HG03139 (cell line): ENCODE results near the gene DIAPH3.

Experiments
- ATAC-seq: cut with Tn5 transposase; IDR thresholded peaks from one replicate; pipeline ENCODE4 v1.9.1; 2021; ENCODE audit not compliant: unreplicated experiment

The DIAPH3 gene

GRCh38 chr13:59793107-59793506 is 370.6 kb downstream of the DIAPH3 start:
- no peak for ATAC-seq

GRCh38 chr13:59790626-59791025 is 373.1 kb downstream of the DIAPH3 start:
- ATAC-seq: no peak

- no peak for ATAC-seq
Observed at GRCh38 chr13:59789558-59789957, 374.2 kb downstream of the DIAPH3 start.

DNA sequence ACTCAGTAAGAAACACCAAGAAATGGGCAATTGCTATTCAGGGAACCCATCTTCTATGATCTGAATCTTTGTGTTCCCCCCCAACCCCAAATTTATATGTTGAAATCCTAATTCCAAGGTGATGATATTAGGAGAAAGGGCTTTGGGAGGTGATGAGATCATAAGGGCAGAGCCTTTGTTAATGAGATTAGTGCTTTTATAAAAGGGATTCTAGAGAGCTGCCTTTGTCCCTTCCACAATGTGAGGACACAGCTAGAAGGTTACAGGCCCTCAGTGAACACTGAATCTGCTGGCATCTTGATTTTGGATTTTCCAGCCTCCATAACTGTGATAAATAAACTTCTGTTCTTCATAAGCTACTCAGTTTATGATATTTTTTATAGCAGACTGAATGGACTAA is 376.0 kb downstream of the DIAPH3 start:
- no peak for ATAC-seq

DNA sequence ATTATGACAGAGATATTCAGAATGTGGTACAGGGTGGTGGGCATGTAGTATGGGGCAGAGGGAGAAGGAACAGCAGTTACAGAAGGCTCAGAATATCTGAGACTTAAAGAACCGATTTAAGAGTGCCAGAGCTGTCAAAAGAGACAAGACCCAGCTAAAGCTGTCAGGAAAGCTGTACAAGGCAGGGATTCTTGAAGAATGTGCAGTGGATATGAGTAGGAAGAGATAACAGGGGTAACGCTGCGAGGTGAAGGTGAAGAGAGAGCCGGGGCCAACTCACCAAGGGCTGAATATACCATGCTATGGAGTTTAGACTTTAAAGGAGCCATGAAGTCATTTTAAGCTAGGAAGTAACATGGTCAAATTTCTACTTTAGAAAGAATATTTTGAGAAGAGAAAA is 381.0 kb downstream of the DIAPH3 start:
- no peak for ATAC-seq

- no peak for ATAC-seq
Observed at GRCh38 chr13:59780058-59780457, 383.7 kb downstream of the DIAPH3 start.

DNA sequence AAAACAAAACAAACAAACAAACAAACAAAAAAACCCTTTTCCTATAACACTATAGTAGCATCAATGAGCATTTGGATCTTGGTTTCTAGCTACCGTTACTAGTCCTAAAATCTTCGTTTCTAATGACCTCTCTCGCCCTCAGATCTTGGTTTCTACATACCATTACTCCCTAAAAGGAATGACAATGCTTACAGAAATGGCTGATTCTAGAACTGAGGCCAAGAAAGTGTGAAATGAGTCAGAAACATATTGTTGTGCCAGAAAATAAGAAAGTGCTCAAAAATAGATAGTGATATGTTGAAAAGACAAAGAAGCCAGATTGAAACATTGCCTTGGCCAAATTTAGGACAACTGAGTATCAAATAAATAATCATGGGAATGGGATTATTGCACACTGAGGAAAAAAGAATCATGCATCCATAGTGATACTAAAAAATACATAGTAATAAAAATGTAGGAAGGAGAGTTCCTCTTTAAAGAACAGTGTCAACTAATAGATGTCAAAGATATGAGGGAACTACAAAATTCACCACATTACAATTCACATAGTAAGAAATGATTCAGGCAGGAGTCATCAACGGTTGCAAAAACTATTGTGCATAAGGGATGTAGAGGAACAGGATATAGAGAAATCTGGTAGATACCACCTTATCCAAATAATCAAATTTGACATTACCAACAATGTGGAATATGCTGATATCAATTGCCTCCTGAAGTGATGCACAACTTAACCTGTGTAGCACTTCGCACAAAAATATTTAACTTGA is 386.6 kb downstream of the DIAPH3 start:
- no peak for ATAC-seq

- ATAC-seq: no peak
Observed at GRCh38 chr13:59774491-59774971, 389.2 kb downstream of the DIAPH3 start.

- no peak for ATAC-seq
Observed at GRCh38 chr13:59771272-59771671, 392.5 kb downstream of the DIAPH3 start.

DNA sequence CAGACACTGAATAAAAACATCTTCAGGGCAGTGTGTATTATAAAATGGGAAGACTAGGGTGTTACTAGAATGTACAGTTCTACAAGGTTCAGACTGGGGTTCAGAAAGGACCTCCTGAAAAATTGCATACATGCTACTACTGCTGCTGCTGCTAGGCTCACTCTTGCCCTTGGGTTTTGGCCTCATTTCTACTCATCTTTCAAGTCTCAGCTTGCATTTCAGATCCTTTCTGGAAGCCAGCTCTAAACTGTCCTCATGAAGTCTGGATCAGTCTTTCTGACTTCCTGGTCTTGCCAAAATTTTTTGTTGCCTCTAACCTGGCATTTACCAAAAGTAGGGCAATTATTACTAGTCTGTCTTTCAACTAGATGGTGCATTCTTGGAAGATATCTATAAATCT is 393.3 kb downstream of the DIAPH3 start:
- ATAC-seq: no peak

GRCh38 chr13:59766236-59766635 is 397.5 kb downstream of the DIAPH3 start:
- no peak for ATAC-seq

DNA sequence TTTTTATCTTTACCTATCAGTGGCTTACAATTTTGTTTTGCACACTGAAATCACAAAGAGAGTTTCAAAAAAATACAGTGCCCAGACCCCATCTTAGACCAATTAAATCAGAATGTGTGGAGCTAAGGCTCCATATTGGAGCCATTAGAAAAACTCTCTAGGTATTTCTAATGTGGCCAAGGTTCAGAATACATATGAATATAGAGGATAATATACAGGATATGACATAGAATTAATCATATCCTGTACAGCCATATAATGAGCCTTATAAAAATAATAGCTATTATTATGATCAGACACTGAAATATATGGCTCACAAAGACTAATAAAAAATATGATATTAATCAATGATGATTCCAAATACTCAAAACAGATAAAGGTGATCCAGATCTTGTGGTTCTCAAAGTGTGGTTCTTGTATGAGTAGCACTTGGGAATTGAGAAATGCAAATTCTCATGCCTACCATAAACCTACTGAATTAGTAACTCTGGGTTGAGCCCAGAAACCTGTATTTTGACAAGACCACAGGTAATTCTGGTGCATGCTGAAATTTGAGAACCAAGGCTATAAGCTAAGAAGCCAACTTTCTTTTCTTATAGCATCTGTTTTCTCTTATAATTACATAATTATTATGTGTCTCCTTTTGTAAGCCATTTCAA is 408.0 kb downstream of the DIAPH3 start:
- ATAC-seq: no peak

- ATAC-seq: no peak
Observed at GRCh38 chr13:59754411-59754810, 409.3 kb downstream of the DIAPH3 start.

DNA sequence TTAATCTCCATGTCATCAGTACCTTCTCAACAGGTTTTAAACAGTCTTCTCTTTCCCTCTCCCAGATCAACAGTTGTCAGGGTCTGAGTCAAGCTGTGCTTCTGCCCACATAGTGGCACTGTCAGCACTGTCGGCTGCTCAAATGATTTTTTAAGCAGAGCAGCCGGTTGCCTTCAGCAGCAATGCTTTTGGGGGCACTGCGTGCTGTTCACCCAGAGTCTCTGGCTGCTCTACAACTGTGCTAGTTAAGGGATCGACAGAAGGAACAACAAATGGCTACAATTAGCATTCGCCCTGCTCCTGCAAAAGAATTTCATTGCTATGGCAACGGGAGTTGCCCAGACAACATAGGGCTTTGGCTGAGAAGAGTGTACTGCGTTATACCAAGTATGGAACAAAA is 412.9 kb downstream of the DIAPH3 start:
- no peak for ATAC-seq

DNA sequence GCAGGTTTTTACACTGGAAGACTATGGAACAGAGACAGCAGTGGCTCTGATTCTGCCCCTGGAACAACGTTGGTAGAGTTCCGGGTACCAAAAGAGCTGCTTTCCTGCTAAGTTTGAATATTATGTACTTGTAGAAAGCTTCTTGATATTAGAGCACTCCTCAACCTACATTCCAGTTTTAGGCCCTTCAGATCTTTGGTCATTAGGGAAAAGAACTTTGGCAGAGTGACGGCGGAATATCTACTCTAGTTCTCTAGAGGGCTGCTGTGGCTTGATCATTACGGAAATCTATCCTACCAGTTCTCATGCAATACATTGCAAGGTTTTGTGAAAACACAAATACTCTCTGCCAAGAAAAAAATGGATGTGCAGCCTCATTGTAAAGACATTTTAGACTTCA is 415.7 kb downstream of the DIAPH3 start:
- no peak for ATAC-seq

DNA sequence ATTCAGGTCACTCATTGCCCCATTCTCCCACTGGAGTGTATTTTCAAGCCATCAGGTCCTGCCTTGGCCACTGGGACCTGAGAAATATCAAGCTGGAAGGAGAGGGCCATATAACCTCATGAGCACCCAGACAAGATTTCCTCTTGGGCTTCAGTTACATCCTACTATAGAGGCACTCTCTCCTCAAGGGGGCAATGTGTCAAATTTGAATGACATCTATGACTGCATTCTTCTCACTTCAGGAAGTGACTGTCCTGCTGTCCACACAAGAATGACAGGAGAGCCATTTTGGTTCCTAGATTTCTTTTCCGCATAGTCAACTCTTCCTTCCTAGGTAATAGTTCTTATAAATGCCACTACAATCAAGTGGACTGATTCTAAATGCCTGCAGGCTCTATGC is 416.2 kb downstream of the DIAPH3 start:
- no peak for ATAC-seq

DNA sequence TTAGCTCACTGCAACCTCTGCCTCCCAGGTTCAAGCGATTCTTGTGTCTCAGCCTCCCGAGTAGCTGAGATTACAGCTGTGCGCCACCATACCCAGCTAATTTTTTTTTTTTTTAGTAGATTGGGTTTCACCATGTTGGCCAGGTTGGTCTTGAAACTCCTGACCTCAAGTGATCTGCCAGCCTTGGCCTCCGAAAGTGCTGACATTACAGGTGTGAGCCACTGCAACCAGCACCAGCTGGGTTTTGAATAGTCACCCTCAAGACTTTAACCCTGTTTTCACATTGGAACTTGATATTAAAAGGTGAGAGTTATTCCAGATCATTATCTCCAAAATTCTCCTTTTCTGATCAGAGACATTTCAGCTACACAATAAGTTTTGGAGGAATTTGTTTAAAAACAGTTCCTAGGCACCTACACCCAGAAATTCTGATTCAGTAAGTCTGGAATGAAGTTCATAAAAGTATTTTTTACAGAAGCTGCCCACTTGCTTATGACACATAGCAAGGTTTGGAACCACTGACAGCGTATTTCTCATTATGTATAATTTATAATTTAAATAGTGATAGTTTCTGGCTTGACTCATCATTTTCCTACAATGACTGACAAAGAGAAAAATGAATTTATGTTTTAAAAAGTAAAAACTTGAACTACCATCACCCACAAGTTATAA is 417.3 kb downstream of the DIAPH3 start:
- no peak for ATAC-seq

GRCh38 chr13:59745392-59745788 is 418.3 kb downstream of the DIAPH3 start:
- ATAC-seq: peak; percentile 77

DNA sequence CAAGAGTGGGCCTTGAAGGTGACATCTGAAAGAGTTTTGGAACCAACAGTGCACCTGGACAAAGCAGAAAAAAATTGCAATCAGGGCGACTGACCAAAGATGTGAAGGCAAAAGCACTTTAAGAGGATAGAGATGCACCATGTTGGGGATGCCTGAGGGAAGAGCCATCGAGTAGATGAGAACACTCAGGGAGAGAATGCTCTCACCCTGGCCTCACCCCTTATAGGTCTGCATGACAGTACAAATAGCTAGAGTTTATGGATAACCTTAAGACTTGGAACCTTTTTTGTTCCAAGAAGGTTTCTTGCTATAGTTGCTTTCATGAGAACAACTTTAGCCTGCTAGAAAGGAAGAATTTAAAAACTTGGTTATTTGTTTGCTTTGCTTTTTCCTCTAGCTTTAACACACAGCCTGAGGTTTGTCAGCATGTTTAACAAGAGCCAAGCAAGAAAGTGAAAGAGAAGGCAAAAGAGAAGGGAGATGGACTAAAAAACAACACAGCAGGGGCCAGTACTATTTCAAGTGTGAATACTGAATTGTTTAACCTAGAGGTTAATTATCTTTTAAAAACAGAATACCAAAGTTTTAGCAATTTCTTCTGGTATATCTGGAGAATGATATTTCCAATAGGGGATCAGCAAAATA is 418.9 kb downstream of the DIAPH3 start:
- peak; percentile 53 for ATAC-seq

DNA sequence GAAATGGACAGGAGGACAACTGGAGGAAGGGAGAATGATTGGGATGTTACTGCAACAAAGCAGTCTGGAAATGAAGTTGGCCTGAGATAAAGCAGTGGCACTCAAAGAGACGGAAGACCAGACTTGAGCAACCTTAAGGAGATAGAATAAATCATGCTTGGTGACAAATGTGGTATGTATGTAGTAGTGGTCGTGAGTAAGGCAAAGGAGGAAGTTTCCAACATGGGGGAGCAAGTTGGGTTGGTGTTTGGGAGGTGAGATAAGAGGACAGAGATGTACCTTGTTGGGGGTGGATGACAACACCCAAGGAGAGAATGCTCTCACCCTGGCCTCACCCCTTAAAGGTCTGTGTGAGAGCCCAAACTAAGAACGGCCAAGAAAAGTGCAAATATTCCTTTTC is 420.5 kb downstream of the DIAPH3 start:
- no peak for ATAC-seq

GRCh38 chr13:59742467-59742866 is 421.3 kb downstream of the DIAPH3 start:
- no peak for ATAC-seq

GRCh38 chr13:59738921-59739320 is 424.8 kb downstream of the DIAPH3 start:
- no peak for ATAC-seq
